SK-N-SH (cell line): ENCODE data around the gene CSN2. TPM values are rescaled to one million over a fixed set of nuclear protein-coding genes. Genes with fewer than 3 reads are reported as not detected.
"Not testable (repeated sequence)": the region's sequence is repeated elsewhere in the genome, so short reads cannot be mapped to it uniquely, and the experiment has no call there.

ENCODE experiments used
- CTCF ChIA-PET: fragments of 300-600, 350-600 bp; formaldehyde crosslinking; extraction: SDS; loops from one replicate; lab custom pipeline; 2021; lab: Yijun Ruan, JAX
- POLR2A ChIA-PET: fragments of 350-600 bp; sonication (Branson Sonifier 250); formaldehyde crosslinking; extraction: SDS; loops from one replicate; lab custom pipeline; 2020; ENCODE audit warnings: antibody characterized with exemption, inconsistent platforms; lab: Yijun Ruan, JAX
- DNase-seq: peaks from one replicate; pipeline ENCODE4 v3.0.0; 2012
- H2AFZ ChIP-seq: fragments of 200-600 bp; sonication (generic); 2 replicates; pipeline ENCODE4 v1.8.1; 2016; ENCODE audit warnings: antibody characterized with exemption, mild to moderate bottlenecking, low read depth
- H3F3A ChIP-seq: fragments of 200-600 bp; sonication (generic); replicated peaks from 2 replicates; pipeline ENCODE3; 2016; ENCODE audit warnings: antibody characterized with exemption, mild to moderate bottlenecking; ENCODE audit not compliant: insufficient read depth
- H3K27ac ChIP-seq, 2 experiments: fragments of 200-500 bp in 1 of 2; fragments of 200-600 bp in 1 of 2; sonication (Bioruptor generic) in 1 of 2; sonication (generic), shearing (Covaris generic) in 1 of 2; 2 replicates each; pipeline versions ENCODE4 v1.5.1 to v1.6.1; 2014 to 2016; ENCODE audit warnings: low read depth in 2 of 2, inconsistent platforms in 1 of 2, low read length in 1 of 2, mild to moderate bottlenecking in 1 of 2, mixed read lengths in 1 of 2
- H3K27me3 ChIP-seq: fragments of 200-600 bp; sonication (generic), shearing (Covaris generic); 2 replicates; pipeline ENCODE4 v1.6.1; 2016; ENCODE audit warnings: mixed run types; ENCODE audit not compliant: insufficient read depth
- H3K36me3 ChIP-seq, 2 experiments: fragments of 200-500 bp in 1 of 2; fragments of 200-600 bp in 1 of 2; sonication (Bioruptor generic) in 1 of 2; sonication (generic) in 1 of 2; replicated peaks in 1 of 2; 2 replicates each; pipeline versions ENCODE3 to v1.5.1; 2014 to 2016; ENCODE audit warnings: low read length in 1 of 2, mild to moderate bottlenecking in 1 of 2; ENCODE audit not compliant: insufficient read depth in 2 of 2, control insufficient read depth in 1 of 2
- H3K4me1 ChIP-seq, 2 experiments: fragments of 200-500 bp in 1 of 2; fragments of 200-600 bp in 1 of 2; sonication (Bioruptor generic) in 1 of 2; sonication (generic), shearing (Covaris generic) in 1 of 2; 2 replicates each; pipeline versions ENCODE4 v1.5.1 to v1.6.1; 2014 to 2016; ENCODE audit warnings: low read depth in 1 of 2, low read length in 1 of 2, mixed run types in 1 of 2; ENCODE audit not compliant: insufficient read depth in 2 of 2, control insufficient read depth in 1 of 2
- H3K4me2 ChIP-seq: fragments of 200-600 bp; sonication (generic), shearing (Covaris generic); 2 replicates; pipeline ENCODE4 v1.6.1; 2017; ENCODE audit warnings: mixed run types
- H3K4me3 ChIP-seq, 2 experiments: fragments of 200-500 bp in 1 of 2; fragments of 200-600 bp in 1 of 2; sonication (Bioruptor generic) in 1 of 2; sonication (generic), shearing (Covaris generic) in 1 of 2; 2 replicates each; pipeline versions ENCODE4 v1.5.1 to v1.8.1; 2014 to 2016; ENCODE audit warnings: low read depth in 2 of 2, inconsistent platforms in 1 of 2, low read length in 1 of 2, mild to moderate bottlenecking in 1 of 2, mixed read lengths in 1 of 2, moderate library complexity in 1 of 2
- H3K79me2 ChIP-seq: fragments of 200-600 bp; sonication (generic); 2 replicates; pipeline ENCODE4 v1.8.1; 2017; ENCODE audit warnings: mild to moderate bottlenecking; ENCODE audit not compliant: insufficient read depth
- H3K9ac ChIP-seq: fragments of 200-600 bp; sonication (generic); 2 replicates; pipeline ENCODE4 v1.6.1; 2017; ENCODE audit warnings: mixed run types
- H3K9me2 ChIP-seq: fragments of 200-600 bp; sonication (generic); 2 replicates; pipeline ENCODE4 v1.6.1; 2017; ENCODE audit warnings: mixed run types
- H3K9me3 ChIP-seq: fragments of 200-600 bp; sonication (generic); 2 replicates; pipeline ENCODE4 v1.6.1; 2017; ENCODE audit warnings: mixed run types, mild to moderate bottlenecking, moderate library complexity
- H4K20me1 ChIP-seq: fragments of 200-600 bp; sonication (generic); 2 replicates; pipeline ENCODE4 v1.6.1; 2017; ENCODE audit warnings: mild to moderate bottlenecking, mixed run types; ENCODE audit not compliant: insufficient read depth
- ELF1 ChIP-seq: IDR thresholded peaks from 2 replicates; pipeline ENCODE4 v1.4.0; 2012
- EZH2phosphoT487 ChIP-seq: fragments of 200-600 bp; sonication (generic); IDR thresholded peaks from 2 replicates; pipeline ENCODE4 v1.6.1; 2017; ENCODE audit warnings: low read depth, mixed run types, mild to moderate bottlenecking, antibody characterized with exemption, moderate library complexity, borderline replicate concordance
- FOSL2 ChIP-seq: IDR thresholded peaks from 2 replicates; pipeline ENCODE4 v1.4.0; 2012; ENCODE audit warnings: low read depth, mild to moderate bottlenecking, moderate library complexity, borderline replicate concordance
- GATA2 ChIP-seq: sonication (generic); formaldehyde crosslinking; IDR thresholded peaks from 2 replicates; pipeline ENCODE4 v1.5.0; 2020; ENCODE audit warnings: mild to moderate bottlenecking, missing genetic modification reagents
- IRF3 ChIP-seq: fragments of 150-350 bp; IDR thresholded peaks from 2 replicates; pipeline ENCODE4 v1.6.1; 2016; ENCODE audit warnings: mild to moderate bottlenecking, low read depth, low read length
- JUND ChIP-seq: IDR thresholded peaks from 2 replicates; pipeline ENCODE4 v1.4.0; 2012
- MEF2A ChIP-seq: IDR thresholded peaks from 2 replicates; pipeline ENCODE4 v1.4.0; 2012; ENCODE audit warnings: low read depth, borderline replicate concordance
- PBX3 ChIP-seq: IDR thresholded peaks from 2 replicates; pipeline ENCODE4; 2012
- POLR2AphosphoS5 ChIP-seq: IDR thresholded peaks from 2 replicates; pipeline ENCODE4 v1.6.1; 2012; ENCODE audit warnings: low read depth, low read length
- RAD21 ChIP-seq: IDR thresholded peaks from 2 replicates; pipeline ENCODE4 v1.6.1; 2012; ENCODE audit warnings: mild to moderate bottlenecking, low read length
- RCOR1 ChIP-seq: fragments of 150-350 bp; IDR thresholded peaks from 2 replicates; pipeline ENCODE4 v1.6.1; 2017; ENCODE audit warnings: antibody characterized with exemption, low read length
- SIN3A ChIP-seq: IDR thresholded peaks from 2 replicates; pipeline ENCODE4 v1.6.1; 2012; ENCODE audit warnings: low read depth, mild to moderate bottlenecking, low read length, moderate library complexity, borderline replicate concordance
- SMC3 ChIP-seq: IDR thresholded peaks from 2 replicates; pipeline ENCODE4 v1.6.1; 2012; ENCODE audit warnings: low read depth, low read length, improper control_type of control experiment
- TAF1 ChIP-seq: IDR thresholded peaks from 2 replicates; pipeline ENCODE4 v1.6.1; 2012; ENCODE audit warnings: low read depth, mild to moderate bottlenecking, low read length, moderate library complexity, borderline replicate concordance
- TCF12 ChIP-seq: IDR thresholded peaks from 2 replicates; pipeline ENCODE4 v1.4.0; 2012
- USF1 ChIP-seq: IDR thresholded peaks from 2 replicates; pipeline ENCODE4 v1.4.0; 2012; ENCODE audit warnings: low read depth, borderline replicate concordance
- ZBTB33 ChIP-seq: IDR thresholded peaks from 2 replicates; pipeline ENCODE4 v1.4.0; 2012; ENCODE audit warnings: low read depth, borderline replicate concordance
- WGBS: methylation state at CpG from one replicate; pipeline ENCODE4 v1.1.6; 2017; ENCODE audit warnings: low lambda C conversion rate; 5-methylcytosine and 5-hydroxymethylcytosine counted together
- polyA plus RNA-seq, 3 experiments: library from polyadenylated mRNA; depleted of rRNA; stranded (reverse); fragments of >200 nt; gene quantifications; 2 replicates each; pipeline ENCODE4 v1.2.3, GENCODE V29; 2012

The CSN2 gene
- polyA plus RNA-seq, 1 of the 3 experiments (the other 2 are of a cell fraction), result not detected

GRCh38 chr4:69930768-69931167 lies 34.8 kb downstream of the CSN2 start, which contains the start of gene CSN1S1:
TSS of gene CSN1S1 (plus strand) at chr4:69931068. CDS start at chr4:69932556, 1,488 bp downstream.
- Histone ChIP-seq H2AFZ (no peak within 1 kb of the TSS), H4K20me1 (no peaks in the 10 kb centered on the region), H3K9me3 (no peaks in the 10 kb centered on the region), H3K9me2 (no peaks in the 10 kb centered on the region), H3K27ac (no peak within 1 kb of the TSS), H3K79me2 (no peaks in the 10 kb centered on the region), H3F3A (no peaks in the 10 kb centered on the region), H3K9ac (no peak within 1 kb of the TSS), H3K27me3 (no peaks in the 10 kb centered on the region; the same call in 1 of the 2 replicates), H3K36me3 (no peaks in the 10 kb centered on the region), H3K4me1 (no peaks in the 10 kb centered on the region), H3K4me3 (no peak within 1 kb of the TSS), H3K4me2 (no peak within 1 kb of the TSS)
- no peak for TF ChIP-seq MEF2A
- no peak for TF ChIP-seq RAD21
- no peak for TF ChIP-seq GATA2 (CRISPR knock-in tag)
- no peak for TF ChIP-seq TAF1
- TF ChIP-seq POLR2AphosphoS5, result no peak
- no peak for TF ChIP-seq JUND
- no peak for TF ChIP-seq TCF12
- no peak for TF ChIP-seq ZBTB33
- TF ChIP-seq USF1, result no peak
- no peak for TF ChIP-seq EZH2phosphoT487
- no peak for TF ChIP-seq FOSL2
- TF ChIP-seq RCOR1, result no peak
- TF ChIP-seq ELF1, result no peak
- no peak for TF ChIP-seq IRF3
- no peak for TF ChIP-seq SMC3
- TF ChIP-seq PBX3, result no peak
- no peak for TF ChIP-seq SIN3A
- ChIA-PET CTCF (no interaction called here), POLR2A (no interaction called here)
- no peak for DNase-seq
- 21% methylated on average over 3 of the region's 3 CpGs for WGBS

GRCh38 chr4:69923782-69924410 lies 41.6 kb downstream of the CSN2 start:
- H3K9ac ChIP-seq, H3K9me3 ChIP-seq, H4K20me1 ChIP-seq, POLR2A ChIA-PET, H3K9me2 ChIP-seq, H3K4me2 ChIP-seq, H3F3A ChIP-seq, H3K4me1 ChIP-seq, DNase-seq, H3K27ac ChIP-seq, H3K4me3 ChIP-seq, CTCF ChIA-PET, H2AFZ ChIP-seq, H3K36me3 ChIP-seq, H3K79me2 ChIP-seq, H3K27me3 ChIP-seq: not testable (repeated sequence)
- WGBS, result 35% methylated on average over 13 of the region's 33 CpGs
